NCI-H82 treated with DMSO at 0.1 percent for 48 hours (cell line): ENCODE measurements around the gene ARCN1.
"Not testable (repeated sequence)": the region's sequence is repeated elsewhere in the genome, so short reads cannot be mapped to it uniquely, and the experiment has no call there.

Experiments used
- DNase-seq: peaks from one replicate; lab custom pipeline; 2025; ENCODE audit not compliant: unreplicated experiment; lab: John Stamatoyannopoulos, UW

Gene ARCN1

DNA sequence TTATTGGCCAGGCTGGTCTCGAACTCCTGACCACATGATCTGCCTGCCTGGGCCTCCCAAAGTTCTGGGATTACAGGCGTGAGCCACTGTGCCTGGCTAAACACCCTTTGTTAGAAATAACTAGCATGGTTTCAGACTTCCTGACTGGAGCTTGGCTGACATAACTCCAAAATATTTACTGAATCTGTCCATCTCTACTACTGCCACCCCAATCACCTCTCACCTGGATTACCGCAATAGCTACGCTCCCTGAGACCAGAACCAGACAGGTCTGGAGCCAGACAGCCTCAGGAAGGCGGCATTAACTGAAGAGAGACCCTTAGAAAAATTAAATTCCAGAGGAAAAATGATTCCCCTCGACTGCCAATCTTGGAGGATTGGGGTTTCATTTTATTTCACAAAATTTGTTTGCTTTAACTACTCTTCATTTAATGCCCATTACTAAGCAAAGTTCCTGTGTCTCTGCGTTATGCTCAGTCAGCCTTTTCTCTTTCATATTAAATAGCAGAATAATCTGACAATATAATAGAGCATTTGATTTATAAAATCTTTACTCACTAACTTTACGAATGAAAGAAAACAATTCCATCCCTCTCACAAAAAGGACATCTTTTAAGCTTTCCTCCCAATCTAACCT lies 28.1 kb upstream of the ARCN1 start:
- no peak for DNase-seq

GRCh38 chr11:118544647-118545010 lies 27.6 kb upstream of the ARCN1 start:
- DNase-seq: no peak

- DNase-seq: no peak
Measured at GRCh38 chr11:118545533-118545932, 26.7 kb upstream of the ARCN1 start.

DNA sequence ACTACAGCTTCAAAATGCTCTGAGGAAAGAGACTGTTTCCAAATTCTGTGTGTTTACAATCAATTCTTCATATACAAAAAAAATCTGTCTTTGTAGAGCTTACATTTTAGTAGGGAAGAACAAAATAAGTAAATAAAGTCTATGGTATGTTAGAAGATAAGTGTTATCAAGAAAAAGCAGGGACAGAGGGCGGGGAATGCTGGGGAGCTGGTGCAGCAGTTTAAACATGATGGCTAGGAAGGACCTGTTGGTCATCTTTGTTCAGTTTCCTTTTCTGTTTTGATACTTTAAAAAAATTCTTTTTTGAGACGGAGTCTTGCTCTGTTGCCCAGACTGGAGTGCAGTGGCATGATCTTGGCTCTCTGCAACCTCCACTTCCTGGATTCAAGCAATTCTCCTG lies 25.1 kb upstream of the ARCN1 start:
- DNase-seq: no peak

GRCh38 chr11:118552341-118552740 lies 19.9 kb upstream of the ARCN1 start:
- DNase-seq: no peak

DNA sequence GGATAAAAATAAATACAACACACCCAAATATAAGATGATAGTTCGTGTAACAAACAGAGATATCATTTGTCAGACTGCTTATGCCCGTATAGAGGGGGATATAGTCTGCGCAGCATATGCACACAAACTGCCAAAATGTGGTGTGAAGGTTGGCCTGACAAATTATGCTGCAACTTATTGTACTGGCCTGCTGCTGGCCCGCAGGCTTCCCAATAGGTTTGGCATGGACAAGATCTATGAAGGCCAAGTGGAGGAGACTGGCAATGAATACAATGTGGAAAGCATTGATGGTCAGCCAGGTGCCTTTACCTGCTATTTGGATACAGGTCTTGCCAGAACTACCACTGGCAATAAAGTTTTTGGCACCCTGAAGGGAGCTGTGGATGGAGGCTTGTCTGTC lies 11.4 kb upstream of the ARCN1 start:
- no peak for DNase-seq

- no peak for DNase-seq
Measured at GRCh38 chr11:118565051-118565450, 7.2 kb upstream of the ARCN1 start.

GRCh38 chr11:118569670-118570069 lies 2.5 kb upstream of the ARCN1 start:
- DNase-seq: no peak

DNA sequence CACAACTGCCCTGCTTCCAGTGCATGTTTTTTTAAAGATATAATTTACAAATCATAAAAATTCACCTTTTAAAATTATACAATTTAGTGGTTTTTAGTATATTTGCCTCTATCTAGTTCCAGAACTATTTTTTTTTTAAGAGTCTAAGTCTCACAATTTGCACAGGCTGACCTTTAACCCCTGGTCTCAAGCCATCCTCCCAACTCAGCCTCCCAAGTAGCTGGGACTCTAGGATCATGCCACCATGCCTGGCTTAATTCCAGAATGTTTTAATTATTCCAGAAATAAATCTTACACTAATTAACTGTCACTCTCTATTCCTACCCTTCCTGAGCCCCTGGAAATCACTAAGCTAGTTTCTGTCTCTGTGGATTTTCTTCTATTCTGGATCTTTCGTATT lies 1.4 kb upstream of the ARCN1 start:
- no peak for DNase-seq

DNA sequence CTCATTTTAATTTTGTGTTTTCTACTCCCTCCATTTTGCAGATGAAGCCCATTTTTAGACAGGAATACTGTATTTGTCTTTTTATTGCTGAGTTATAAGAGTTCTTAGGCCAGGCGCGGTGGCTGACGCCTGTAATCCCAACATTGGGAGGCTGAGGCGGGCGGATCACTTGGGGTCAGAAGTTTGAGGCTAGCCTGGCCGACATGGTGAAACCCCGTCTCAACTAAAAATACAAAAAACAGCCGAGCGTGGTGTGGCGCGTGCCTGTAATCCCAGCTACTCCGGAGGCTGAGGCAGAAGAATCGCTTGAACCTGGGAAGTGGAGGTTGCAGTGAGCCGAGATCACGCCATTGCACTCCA lies 528 bp upstream of the ARCN1 start:
- not testable (repeated sequence) for DNase-seq

- no peak for DNase-seq
Measured at GRCh38 chr11:118572981-118573550, 857 bp downstream of the ARCN1 start.

GRCh38 chr11:118574636-118575035 lies 2.4 kb downstream of the ARCN1 start:
- DNase-seq: no peak

GRCh38 chr11:118577995-118578394 lies 5.8 kb downstream of the ARCN1 start:
- not testable (repeated sequence) for DNase-seq

DNA sequence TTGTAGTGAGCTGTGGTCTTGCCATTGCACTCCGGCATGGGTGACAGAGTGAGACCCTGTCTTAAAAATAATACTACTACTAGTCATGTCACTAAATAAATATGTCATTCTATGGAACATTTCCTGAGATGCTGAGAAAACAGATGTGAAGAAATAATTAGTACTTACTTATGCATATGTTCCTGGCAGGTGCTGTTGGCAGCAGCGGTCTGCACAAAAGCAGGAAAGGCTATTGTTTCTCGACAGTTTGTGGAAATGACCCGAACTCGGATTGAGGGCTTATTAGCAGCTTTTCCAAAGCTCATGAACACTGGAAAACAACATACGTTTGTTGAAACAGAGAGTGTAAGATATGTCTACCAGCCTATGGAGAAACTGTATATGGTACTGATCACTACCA lies 8.8 kb downstream of the ARCN1 start:
- no peak for DNase-seq

- no peak for DNase-seq
Measured at GRCh38 chr11:118587952-118588351, 15.7 kb downstream of the ARCN1 start.

DNA sequence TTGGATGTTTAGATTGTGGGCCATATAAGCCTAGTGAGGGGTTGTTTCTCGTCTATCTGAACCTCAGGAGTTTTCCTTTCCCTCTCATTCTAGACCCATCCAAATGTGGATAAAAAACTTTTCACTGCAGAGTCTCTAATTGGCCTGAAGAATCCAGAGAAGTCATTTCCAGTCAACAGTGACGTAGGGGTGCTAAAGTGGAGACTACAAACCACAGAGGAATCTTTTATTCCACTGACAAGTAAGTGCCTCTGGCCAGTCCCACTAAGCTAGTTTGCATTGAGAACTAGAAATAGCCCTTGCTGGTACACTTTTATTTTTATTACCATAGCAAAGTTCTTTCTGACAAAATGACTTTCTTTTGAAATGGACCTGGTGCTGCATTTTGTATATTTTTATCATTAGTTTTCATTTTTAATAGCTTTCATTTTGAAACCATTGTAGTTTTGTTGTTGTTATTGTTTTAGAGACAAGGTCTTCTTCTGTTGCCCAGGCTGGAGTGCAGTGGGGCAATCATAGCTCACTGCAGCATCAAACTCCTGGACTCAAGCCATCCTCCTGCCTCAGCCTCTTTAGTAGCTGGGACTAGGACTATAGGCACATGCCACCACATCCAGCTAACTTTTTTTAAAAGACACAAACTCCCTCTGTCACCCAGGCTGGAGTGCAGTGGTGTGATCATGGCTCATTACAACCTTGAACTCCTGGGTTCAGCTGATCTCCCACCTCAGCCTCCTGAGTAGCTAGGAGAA lies 20.6 kb downstream of the ARCN1 start:
- no peak for DNase-seq

DNA sequence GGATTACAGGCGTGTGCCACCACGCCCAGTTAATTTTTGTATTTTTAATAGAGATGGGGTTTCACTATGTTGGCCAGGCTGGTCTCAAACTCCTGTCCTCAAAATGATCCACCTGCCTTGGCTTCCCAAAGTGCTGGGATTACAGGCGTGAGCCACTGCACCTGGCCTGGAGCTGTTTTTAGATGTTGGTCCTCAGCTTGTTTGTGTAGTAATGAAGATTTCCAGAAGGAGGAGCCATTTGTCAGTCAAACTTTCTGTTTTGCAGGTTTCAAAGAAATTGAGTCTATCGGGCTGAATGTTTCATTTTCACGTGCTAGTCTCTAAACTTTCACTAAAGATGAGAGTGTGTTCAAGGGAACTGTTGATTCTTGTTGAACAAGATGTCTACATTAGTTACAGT lies 22.8 kb downstream of the ARCN1 start:
- DNase-seq: not testable (repeated sequence)

DNA sequence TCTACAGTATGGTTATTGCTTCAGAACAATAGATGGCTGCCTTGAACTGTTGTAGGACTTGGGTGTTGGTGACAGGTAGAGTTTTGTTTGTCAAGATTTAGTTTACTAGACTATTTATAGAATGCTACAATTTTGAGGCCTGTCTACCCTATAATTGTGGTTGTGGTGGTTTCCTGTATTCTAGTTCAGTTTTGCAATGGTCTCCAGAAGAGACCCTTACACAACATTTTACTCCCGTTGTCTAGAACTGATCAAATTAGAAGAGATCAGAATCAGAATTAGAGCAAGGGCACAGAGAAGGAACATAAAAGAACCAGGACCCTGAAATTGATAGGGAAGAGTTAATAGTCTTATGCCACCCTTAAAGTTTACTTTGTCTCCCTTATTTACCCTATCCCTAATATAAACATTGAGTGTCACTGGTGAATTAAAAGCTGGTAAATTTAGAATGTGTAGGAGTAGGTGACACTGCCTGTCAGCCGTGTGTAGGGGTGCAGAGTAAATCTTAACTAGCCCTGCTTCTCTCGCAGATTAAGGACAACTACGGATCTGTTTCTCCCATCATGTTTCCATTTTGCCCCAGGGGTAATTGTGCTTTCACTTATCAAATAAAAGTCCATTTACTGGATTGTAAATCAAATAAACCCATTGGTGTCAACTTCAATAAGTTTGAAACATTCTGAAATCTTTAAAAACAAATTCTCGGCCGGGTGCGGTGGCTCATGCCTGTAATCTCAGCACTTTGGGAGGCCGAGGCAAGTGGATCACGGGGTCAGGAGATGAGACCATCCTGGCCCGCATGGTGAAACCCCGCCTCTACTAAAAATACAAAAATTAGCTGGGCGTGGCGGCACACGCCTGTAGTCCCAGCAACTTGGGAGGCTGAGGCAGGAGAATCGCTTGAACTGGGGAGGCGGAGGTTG lies 24.3 kb downstream of the ARCN1 start:
- DNase-seq: no peak

GRCh38 chr11:118597556-118597955 lies 25.3 kb downstream of the ARCN1 start:
- no peak for DNase-seq

DNA sequence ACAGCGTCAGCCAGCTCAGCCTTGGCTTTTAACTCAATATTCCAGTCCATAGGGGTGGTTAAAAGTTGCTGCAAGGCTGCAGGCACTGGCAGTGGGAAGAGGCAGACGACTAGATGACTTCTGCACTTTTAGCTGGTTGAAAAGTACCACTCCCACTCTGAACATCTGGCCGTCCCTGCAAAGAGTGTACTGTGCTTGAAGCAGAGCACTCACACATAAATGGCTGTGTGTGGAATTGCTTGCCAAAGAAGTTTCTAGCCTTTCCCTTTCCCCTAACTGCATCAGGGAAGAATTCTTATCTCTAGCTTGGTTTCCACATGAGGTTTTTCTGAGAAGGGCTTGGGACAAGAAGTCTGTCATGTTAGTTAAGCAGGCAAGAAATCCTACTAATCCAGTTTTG lies 30.1 kb downstream of the ARCN1 start:
- no peak for DNase-seq

DNA sequence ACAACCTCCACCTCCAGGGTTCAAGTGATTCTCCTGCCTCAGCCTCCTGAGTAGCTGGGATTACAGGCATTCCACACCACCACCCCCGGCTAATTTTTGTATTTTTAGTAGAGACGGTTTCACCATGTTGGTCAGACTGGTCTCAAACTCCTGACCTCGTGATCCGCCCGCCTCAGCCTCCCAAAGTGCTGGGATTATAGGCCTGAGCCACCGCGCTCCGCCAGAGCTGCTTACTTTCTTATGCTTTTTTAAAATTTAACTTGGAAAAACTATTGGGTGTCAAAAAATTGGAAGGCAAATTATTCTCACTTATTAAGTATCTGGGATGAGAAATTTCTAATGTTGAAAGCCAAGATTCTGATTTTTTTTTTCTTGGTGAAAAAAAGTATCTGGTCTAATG lies 31.5 kb downstream of the ARCN1 start:
- DNase-seq: not testable (repeated sequence)

DNA sequence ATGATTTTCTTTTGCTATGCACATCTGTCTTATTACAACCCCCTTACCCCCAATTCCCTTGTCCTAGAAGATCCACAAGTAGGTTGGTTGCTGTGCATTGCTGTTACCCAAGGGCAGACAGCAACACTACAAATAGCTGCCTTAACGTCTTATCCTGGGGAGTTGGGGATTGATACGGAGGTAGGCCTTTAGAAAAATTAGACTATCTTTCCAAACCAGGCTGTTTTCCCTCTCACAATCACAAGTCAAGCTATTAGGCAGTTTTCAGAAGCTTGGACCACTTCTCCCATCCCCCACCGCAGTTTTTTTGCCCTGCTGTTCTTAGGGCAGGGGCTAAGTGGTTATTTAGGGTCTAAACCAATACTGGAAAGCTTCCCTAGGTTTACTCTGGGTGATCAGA lies 32.4 kb downstream of the ARCN1 start:
- DNase-seq: no peak
